GM19372 (cell line): Measurements from ENCODE around the gene FBXO38.
"Not testable (repeated sequence)": the region's sequence is repeated elsewhere in the genome, so short reads cannot be mapped to it uniquely, and the experiment has no call there.

Source experiments
- ATAC-seq: cut with Tn5 transposase; IDR thresholded peaks from one replicate; pipeline ENCODE4 v1.9.1; 2021; ENCODE audit warnings: mild to moderate bottlenecking, low read depth, moderate library complexity; ENCODE audit not compliant: unreplicated experiment

The FBXO38 gene

GRCh38 chr5:148427370-148428042 lies 43.7 kb downstream of the FBXO38 start:
- ATAC-seq: no peak

- ATAC-seq: no peak
Measured at GRCh38 chr5:148428848-148429247, 45.1 kb downstream of the FBXO38 start.

- no peak for ATAC-seq
Measured at GRCh38 chr5:148433826-148434225, 50.1 kb downstream of the FBXO38 start.

- ATAC-seq: no peak
Measured at GRCh38 chr5:148436029-148436428, 52.3 kb downstream of the FBXO38 start.

GRCh38 chr5:148437249-148437648 lies 53.5 kb downstream of the FBXO38 start:
- ATAC-seq: no peak

- no peak for ATAC-seq
Measured at GRCh38 chr5:148438933-148439332, 55.2 kb downstream of the FBXO38 start.

- ATAC-seq: no peak
Measured at GRCh38 chr5:148443241-148443640, 59.5 kb downstream of the FBXO38 start.

- peak; percentile 92 for ATAC-seq
Measured at GRCh38 chr5:148443998-148444397, 60.2 kb downstream of the FBXO38 start.

GRCh38 chr5:148445578-148445977 lies 61.8 kb downstream of the FBXO38 start:
- ATAC-seq: no peak

- ATAC-seq: no peak
Measured at GRCh38 chr5:148446611-148447010, 62.9 kb downstream of the FBXO38 start.

GRCh38 chr5:148452499-148453193 lies 68.9 kb downstream of the FBXO38 start:
- ATAC-seq: no peak

- ATAC-seq: no peak
Measured at GRCh38 chr5:148454576-148454975, 70.8 kb downstream of the FBXO38 start.

- ATAC-seq: no peak
Measured at GRCh38 chr5:148455185-148455584, 71.4 kb downstream of the FBXO38 start.

- ATAC-seq: peak; percentile 74
Measured at GRCh38 chr5:148457183-148457620, 73.4 kb downstream of the FBXO38 start.

- ATAC-seq: no peak
Measured at GRCh38 chr5:148458036-148458888, 74.5 kb downstream of the FBXO38 start.

GRCh38 chr5:148459669-148460068 lies 75.9 kb downstream of the FBXO38 start:
- ATAC-seq: no peak

GRCh38 chr5:148465381-148466235 lies 81.8 kb downstream of the FBXO38 start:
- ATAC-seq: no peak

GRCh38 chr5:148466236-148466580 lies 82.5 kb downstream of the FBXO38 start:
- ATAC-seq: no peak

- no peak for ATAC-seq
Measured at GRCh38 chr5:148467958-148468357, 84.2 kb downstream of the FBXO38 start.

GRCh38 chr5:148468746-148469145 lies 85.0 kb downstream of the FBXO38 start:
- not testable (repeated sequence) for ATAC-seq
